Mucosa of stomach (tissue), 1 donor: ENCODE measurements around the gene FAM98B.

Experiments used
- H3K27me3 ChIP-seq: one replicate; pipeline ENCODE4 v1.7.0; 2013; ENCODE audit warnings: mild to moderate bottlenecking, low read length; ENCODE audit not compliant: control insufficient read depth, insufficient read depth
- H3K36me3 ChIP-seq: one replicate; pipeline ENCODE4 v1.7.0; 2013; ENCODE audit warnings: low read length; ENCODE audit not compliant: control insufficient read depth, insufficient read depth
- H3K4me1 ChIP-seq: one replicate; pipeline ENCODE4 v1.7.0; 2013; ENCODE audit warnings: mild to moderate bottlenecking, low read length; ENCODE audit not compliant: control insufficient read depth, insufficient read depth
- H3K4me3 ChIP-seq: one replicate; pipeline ENCODE4 v1.7.0; 2013; ENCODE audit warnings: low read length
- H3K9ac ChIP-seq: one replicate; pipeline ENCODE4 v1.7.0; 2013; ENCODE audit warnings: mild to moderate bottlenecking, low read length, moderate library complexity
- H3K9me3 ChIP-seq: one replicate; pipeline ENCODE4 v1.7.0; 2013; ENCODE audit warnings: mild to moderate bottlenecking, low read length, moderate library complexity; ENCODE audit not compliant: control insufficient read depth
- donor health status: Pancreatic carcinoma.

The FAM98B gene

GRCh38 chr15:38490242-38490922, 36.5 kb downstream of the FAM98B start:
- Histone ChIP-seq H3K36me3 (no peaks in the 10 kb centered on the region), H3K4me3 (no peak overlapping the region), H3K9me3 (no peaks in the 10 kb centered on the region), H3K9ac (no peak overlapping the region), H3K4me1 (no peaks in the 10 kb centered on the region), H3K27me3 (no peaks in the 10 kb centered on the region)

- Histone ChIP-seq H3K4me1 (no peaks in the 10 kb centered on the region), H3K4me3 (no peak overlapping the region), H3K9me3 (no peaks in the 10 kb centered on the region), H3K36me3 (no peaks in the 10 kb centered on the region), H3K9ac (no peak overlapping the region), H3K27me3 (no peaks in the 10 kb centered on the region)
These were observed 42.2 kb downstream of the FAM98B start for GRCh38 chr15:38496151-38496550.

- Histone ChIP-seq H3K9ac (no peak overlapping the region), H3K27me3 (no peaks in the 10 kb centered on the region), H3K4me3 (no peak overlapping the region), H3K36me3 (no peaks in the 10 kb centered on the region), H3K9me3 (no peaks in the 10 kb centered on the region), H3K4me1 (no peaks in the 10 kb centered on the region)
These were observed 45.7 kb downstream of the FAM98B start for GRCh38 chr15:38499651-38500050.

GRCh38 chr15:38503496-38503895, 49.6 kb downstream of the FAM98B start:
- no peak overlapping the region for H3K9ac ChIP-seq
- H3K4me3 ChIP-seq: no peak overlapping the region
- H3K4me1 ChIP-seq: no peaks in the 10 kb centered on the region
- no peaks in the 10 kb centered on the region for H3K36me3 ChIP-seq
- H3K9me3 ChIP-seq: no peaks in the 10 kb centered on the region
- no peaks in the 10 kb centered on the region for H3K27me3 ChIP-seq

- H3K27me3 ChIP-seq: no peaks in the 10 kb centered on the region
- H3K36me3 ChIP-seq: no peaks in the 10 kb centered on the region
These were observed 50.9 kb downstream of the FAM98B start for GRCh38 chr15:38504680-38505467.

GRCh38 chr15:38506997-38507396, 53.1 kb downstream of the FAM98B start:
- no peaks in the 10 kb centered on the region for H3K4me1 ChIP-seq
- H3K4me3 ChIP-seq: no peak overlapping the region

More at GRCh38 chr15:38504680-38505467, 50.9 kb downstream of the FAM98B start:
- no peak overlapping the region for H3K4me3 ChIP-seq
- no peaks in the 10 kb centered on the region for H3K4me1 ChIP-seq
- no peak overlapping the region for H3K9ac ChIP-seq
- no peaks in the 10 kb centered on the region for H3K9me3 ChIP-seq

GRCh38 chr15:38507570-38507969, 53.6 kb downstream of the FAM98B start:
- Histone ChIP-seq H3K9me3 (no peaks in the 10 kb centered on the region), H3K9ac (no peak overlapping the region), H3K4me3 (no peak overlapping the region), H3K4me1 (no peaks in the 10 kb centered on the region), H3K36me3 (no peaks in the 10 kb centered on the region), H3K27me3 (no peaks in the 10 kb centered on the region)

More at GRCh38 chr15:38506997-38507396, 53.1 kb downstream of the FAM98B start:
- H3K36me3 ChIP-seq: no peaks in the 10 kb centered on the region
- no peaks in the 10 kb centered on the region for H3K27me3 ChIP-seq
- H3K9me3 ChIP-seq: no peaks in the 10 kb centered on the region
- no peak overlapping the region for H3K9ac ChIP-seq

GRCh38 chr15:38508647-38509046, 54.7 kb downstream of the FAM98B start:
- no peak overlapping the region for H3K4me3 ChIP-seq
- H3K4me1 ChIP-seq: no peaks in the 10 kb centered on the region
- H3K9me3 ChIP-seq: no peaks in the 10 kb centered on the region
- H3K36me3 ChIP-seq: no peaks in the 10 kb centered on the region
- no peak overlapping the region for H3K9ac ChIP-seq
- no peaks in the 10 kb centered on the region for H3K27me3 ChIP-seq

- no peaks in the 10 kb centered on the region for H3K36me3 ChIP-seq
- H3K9ac ChIP-seq: no peak overlapping the region
These were observed 55.2 kb downstream of the FAM98B start for GRCh38 chr15:38509152-38509551.

GRCh38 chr15:38512901-38513300, 59.0 kb downstream of the FAM98B start:
- no peaks in the 10 kb centered on the region for H3K9me3 ChIP-seq

More at GRCh38 chr15:38509152-38509551, 55.2 kb downstream of the FAM98B start:
- Histone ChIP-seq H3K27me3 (no peaks in the 10 kb centered on the region), H3K9me3 (no peaks in the 10 kb centered on the region), H3K4me1 (no peaks in the 10 kb centered on the region), H3K4me3 (no peak overlapping the region)

GRCh38 chr15:38514601-38515000, 60.7 kb downstream of the FAM98B start:
- Histone ChIP-seq H3K27me3 (no peaks in the 10 kb centered on the region), H3K9ac (no peak overlapping the region), H3K4me3 (no peak overlapping the region), H3K4me1 (no peaks in the 10 kb centered on the region), H3K36me3 (no peaks in the 10 kb centered on the region), H3K9me3 (no peaks in the 10 kb centered on the region)

More at GRCh38 chr15:38512901-38513300, 59.0 kb downstream of the FAM98B start:
- no peak overlapping the region for H3K9ac ChIP-seq
- no peaks in the 10 kb centered on the region for H3K36me3 ChIP-seq
- no peaks in the 10 kb centered on the region for H3K27me3 ChIP-seq
- no peak overlapping the region for H3K4me3 ChIP-seq
- no peaks in the 10 kb centered on the region for H3K4me1 ChIP-seq

GRCh38 chr15:38516626-38517025, 62.7 kb downstream of the FAM98B start:
- H3K36me3 ChIP-seq: no peaks in the 10 kb centered on the region
- no peaks in the 10 kb centered on the region for H3K9me3 ChIP-seq
- H3K4me1 ChIP-seq: no peaks in the 10 kb centered on the region

More at GRCh38 chr15:38516626-38517025, 62.7 kb downstream of the FAM98B start:
- Histone ChIP-seq H3K27me3 (no peaks in the 10 kb centered on the region), H3K9ac (no peak overlapping the region), H3K4me3 (no peak overlapping the region)
